HG03064 (cell line): Measurements from ENCODE around the gene ORMDL1.

Source experiments
- ATAC-seq: cut with Tn5 transposase; IDR thresholded peaks from one replicate; pipeline ENCODE4 v1.9.1; 2021; ENCODE audit warnings: low read depth; ENCODE audit not compliant: unreplicated experiment

ORMDL1 gene, protein sequence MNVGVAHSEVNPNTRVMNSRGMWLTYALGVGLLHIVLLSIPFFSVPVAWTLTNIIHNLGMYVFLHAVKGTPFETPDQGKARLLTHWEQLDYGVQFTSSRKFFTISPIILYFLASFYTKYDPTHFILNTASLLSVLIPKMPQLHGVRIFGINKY

GRCh38 chr2:189783927-189784867 is at the start of gene ORMDL1, which contains the start of gene PMS1:
Gene ORMDL1 (minus strand): TSS chr2:189784339. CDS start chr2:189782595, 1,744 bp downstream.
Gene PMS1 (plus strand): TSS chr2:189784450. CDS start chr2:189791810, 7,360 bp downstream.
- peak; percentile 94 for ATAC-seq

- ATAC-seq = no peak
Observed at GRCh38 chr2:189830510-189830909, 46.4 kb upstream of the ORMDL1 start.

- no peak for ATAC-seq
Observed at GRCh38 chr2:189829102-189829833, 45.1 kb upstream of the ORMDL1 start.

DNA sequence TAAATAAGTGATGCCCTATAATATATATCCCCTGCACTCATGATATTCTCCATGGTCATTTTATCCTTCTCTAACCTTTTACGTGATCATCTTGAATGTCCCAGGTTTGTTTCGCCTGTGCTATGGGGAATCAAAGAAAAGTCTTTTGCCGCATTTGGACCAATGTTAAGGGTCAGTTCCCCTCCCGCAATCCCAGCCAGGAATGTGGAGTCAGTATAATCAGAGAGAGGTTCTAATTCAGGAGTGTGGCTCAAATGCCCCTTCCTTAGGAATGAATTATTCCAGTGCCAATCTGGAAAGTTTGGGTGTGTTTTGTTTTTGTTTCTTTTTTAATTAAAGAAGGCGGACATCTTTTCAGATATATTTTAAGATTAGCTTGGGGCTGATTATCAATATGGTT is 41.9 kb upstream of the ORMDL1 start:
- ATAC-seq = no peak

DNA sequence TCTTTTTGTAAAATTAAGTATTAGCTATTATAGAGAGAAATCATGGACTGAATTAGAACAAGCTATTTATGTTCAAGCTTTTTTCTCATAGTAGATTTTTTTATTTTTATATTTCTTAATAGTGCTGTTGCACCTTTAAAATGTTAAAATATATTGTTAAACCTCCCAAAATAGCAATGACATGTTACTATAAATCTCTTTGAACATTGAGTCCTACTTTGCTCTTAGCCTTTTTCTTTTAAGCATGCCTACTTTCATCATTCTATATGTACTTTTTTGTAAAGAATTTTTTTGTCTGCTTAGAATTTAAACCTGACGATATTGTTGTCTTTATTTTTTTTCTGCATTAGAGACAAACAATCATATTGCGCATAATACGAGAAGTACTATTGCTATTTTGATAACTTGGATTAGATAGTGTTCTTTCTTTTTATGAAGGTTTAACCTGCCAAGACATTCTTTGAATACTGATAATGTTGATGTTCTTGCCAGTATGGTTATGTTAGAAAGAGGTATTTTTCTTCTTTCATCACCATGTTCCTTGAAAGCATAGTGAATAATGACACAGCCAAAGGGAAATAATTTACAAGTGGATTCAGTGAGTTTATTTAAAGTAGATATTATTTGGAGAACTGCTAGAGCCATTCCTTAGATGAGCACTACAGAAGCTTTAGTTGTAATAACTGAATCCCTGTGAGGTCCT is 40.7 kb upstream of the ORMDL1 start:
- ATAC-seq = no peak

DNA sequence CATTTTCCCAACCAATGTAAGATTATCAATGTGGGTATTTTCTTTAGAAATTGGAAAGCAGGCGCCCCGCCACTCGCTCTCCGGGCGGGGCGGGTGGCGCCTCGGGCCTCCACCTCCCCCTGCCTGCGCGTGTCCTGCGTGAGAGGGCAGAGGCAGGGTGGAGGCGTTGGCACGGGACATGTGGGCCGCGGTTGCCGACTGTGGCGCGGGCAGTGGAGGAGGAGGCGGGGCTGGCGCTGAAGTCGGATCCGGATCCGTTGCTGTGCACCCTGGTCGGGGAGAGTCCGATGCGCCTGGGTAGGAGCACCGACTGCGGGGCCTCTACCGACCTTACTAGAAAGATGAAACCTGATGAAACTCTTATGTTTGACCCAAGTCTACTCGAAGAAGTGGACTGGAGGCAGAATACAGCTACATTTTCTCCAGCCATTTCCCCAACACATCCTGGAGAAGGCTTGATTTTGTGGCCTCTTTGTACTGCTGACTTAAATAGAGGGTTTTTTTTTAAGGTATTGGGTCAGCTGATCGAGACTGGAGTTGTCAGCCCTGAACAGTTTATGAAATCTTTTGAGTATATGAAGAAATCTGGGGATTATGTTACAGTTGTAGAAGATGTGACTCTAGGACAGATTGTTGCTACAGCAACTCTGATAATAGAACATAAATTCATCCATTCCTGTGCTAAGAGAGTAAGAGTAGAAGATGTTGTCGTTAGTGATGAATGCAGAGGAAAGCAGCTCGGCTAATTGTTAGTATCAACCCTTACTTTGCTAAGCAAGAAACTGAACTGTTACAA is 38.0 kb upstream of the ORMDL1 start:
- ATAC-seq = no peak

DNA sequence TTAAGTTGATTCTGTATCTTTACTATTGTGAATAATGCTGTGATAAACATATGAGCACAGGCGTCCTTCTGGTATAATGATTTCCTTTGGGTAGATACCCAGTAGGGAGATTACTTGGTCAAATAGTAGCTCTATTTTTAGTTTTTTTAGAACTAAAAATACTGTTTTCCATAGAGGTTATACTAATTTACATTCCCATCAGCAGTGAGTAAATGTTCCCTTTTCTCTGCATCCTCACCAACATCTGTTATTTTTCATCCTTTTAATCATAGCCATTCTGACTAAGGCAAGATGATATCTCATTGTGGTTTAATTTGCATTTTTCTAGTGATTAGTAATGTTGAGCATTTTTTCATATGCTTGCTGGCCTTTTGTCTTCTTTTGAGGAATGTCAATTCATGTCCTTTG is 35.2 kb upstream of the ORMDL1 start:
- no peak for ATAC-seq

DNA sequence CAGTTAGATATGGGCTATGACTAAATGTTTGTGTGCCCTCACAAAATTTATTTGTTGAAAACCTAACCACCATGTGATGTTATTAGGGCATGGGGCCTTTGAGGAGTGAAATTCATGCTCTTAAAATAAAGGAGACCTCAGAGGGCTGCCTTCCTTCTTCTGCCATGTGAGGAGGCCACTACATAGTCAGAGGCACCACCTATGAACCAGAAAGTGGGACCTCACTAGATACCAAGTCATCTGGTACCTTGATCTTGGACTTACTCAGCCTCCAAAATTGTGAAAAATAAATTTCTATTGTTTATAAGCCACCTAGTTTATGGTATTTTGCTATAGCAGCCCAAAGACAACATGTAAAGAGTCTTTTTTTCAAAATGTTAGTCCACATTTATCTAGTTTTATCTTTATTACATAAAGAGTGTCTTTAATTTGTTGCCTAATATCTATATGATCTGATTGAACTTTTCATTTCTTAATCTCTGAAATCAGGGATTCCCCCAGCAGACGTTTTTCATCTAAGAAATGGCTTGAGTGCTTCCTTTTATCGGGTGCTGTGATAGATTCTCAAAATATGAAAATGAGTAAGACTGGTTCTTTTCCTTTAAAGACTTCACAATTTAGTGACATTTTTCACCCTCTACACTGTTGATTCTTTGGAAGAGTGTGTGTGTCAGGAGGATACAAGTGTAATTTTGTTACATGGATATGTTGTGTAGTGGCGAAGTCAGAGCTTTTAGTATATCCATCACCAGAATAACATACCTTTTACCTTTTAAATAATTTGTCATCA is 34.3 kb upstream of the ORMDL1 start:
- ATAC-seq = no peak

GRCh38 chr2:189803431-189803830 is 19.3 kb upstream of the ORMDL1 start:
- no peak for ATAC-seq

DNA sequence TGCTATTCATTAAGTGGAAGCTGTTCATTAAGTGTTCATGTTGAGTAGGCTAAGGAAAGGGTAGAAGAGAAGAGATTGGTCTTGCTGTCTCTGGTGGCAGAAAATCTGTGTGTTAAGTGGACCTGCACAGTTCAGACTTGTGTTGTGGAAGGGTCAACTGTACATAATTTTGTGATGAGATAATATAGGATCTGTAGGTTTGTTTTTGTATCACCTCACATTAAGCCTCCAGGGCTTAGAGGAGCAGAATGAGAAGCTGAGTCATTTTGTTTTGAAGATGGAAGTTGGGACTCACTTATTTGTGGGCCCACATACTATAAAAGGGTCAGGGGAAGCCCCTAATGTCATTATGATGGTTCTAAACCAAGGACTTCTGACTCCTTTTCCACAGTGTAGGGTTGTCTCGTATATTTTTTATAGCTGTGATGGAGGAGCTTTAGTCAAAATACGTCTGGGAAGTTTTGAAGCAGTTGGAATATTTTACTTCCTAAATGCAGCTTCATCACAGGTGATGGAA is 18.3 kb upstream of the ORMDL1 start:
- no peak for ATAC-seq

DNA sequence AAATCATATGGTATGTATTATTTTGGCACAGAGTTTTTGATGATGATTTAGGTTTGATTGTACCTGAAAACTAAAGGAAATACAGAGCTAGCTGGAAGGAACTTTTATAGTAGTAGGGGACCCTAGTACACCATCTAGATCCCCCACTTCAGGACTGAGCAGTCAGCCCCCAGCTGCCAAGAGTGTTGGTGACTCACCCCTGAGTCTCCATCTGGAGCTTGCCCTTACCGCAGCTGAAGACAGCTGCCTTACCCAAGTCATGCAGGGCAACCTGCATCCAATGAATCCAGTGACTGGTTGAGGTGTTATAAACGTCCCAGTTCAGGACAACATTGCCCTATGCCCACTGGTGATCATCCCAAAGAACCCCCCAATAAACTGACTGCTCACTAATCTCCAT is 15.4 kb upstream of the ORMDL1 start:
- no peak for ATAC-seq

GRCh38 chr2:189799030-189799331 is 14.8 kb upstream of the ORMDL1 start:
- ATAC-seq = no peak

DNA sequence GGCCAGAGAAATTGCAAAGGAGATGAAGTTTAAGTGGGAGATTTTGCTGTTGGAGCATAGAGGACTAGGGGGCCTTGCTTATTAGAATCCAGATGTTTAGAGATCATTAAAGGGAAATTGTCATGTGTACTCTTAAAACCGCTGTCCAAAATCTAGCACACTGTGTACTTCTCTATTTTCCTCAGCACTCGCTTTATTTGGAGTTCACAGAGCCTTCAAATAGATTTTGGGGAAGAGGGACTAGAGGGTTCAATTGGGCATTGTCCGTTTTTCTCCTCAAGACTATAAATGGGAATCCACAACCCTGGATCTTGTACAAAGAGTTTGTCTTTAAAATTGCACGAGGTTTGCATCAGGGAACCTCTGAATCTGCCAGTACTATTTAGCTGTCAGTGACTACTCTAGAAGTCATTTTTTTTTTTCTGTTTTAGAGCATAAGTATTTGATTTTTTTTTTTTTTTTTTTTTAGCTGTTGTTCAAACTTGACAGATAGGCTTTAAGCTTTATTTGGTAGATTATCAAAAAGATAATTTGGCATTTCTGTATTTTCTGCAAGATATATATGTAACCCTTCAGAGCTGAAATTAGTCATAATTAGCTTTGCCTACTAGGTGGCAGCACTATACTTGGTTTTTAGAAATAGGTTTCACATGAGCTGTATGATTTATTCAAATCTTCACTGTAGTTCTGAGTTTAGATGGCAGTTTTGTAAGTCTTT is 14.3 kb upstream of the ORMDL1 start:
- ATAC-seq = no peak

DNA sequence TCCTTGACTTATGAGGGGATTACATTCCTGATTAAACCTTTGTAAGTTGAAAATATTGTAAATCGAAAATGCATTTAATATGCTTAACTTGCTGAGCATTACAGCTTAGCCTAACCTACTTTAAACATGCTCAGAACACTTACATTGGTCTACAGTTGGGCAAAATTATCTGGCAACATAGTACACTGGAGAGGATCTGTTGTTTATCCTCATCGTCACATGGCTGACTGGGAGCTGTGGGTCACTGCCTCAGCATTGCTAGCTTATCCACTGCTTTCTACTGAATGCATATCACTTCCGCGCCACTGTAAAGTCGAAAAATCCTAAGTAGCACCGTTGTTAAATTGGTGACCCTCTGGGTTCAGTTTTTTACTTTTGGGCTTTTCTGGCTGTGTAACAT is 13.8 kb upstream of the ORMDL1 start:
- no peak for ATAC-seq

DNA sequence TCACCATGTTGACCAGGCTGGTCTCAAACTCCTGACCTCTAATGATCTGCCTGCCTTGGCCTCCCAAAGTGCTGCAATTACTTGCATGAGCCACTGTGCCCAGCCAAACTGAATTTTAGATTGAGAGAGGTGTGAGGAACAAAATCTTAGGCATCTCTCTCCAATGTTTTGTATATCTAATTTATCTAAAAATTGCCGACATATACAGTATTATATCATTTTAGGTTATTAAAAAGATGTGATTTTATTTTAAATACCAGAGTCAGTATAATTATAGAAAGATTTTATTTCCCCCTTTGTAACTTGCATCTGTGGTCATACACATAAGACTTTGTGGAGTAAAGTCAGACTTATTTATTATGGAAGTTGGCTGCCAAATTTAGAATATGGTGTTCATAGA is 10.2 kb upstream of the ORMDL1 start:
- ATAC-seq = no peak

- ATAC-seq = no peak
Observed at GRCh38 chr2:189791338-189792042, 7.4 kb upstream of the ORMDL1 start.

DNA sequence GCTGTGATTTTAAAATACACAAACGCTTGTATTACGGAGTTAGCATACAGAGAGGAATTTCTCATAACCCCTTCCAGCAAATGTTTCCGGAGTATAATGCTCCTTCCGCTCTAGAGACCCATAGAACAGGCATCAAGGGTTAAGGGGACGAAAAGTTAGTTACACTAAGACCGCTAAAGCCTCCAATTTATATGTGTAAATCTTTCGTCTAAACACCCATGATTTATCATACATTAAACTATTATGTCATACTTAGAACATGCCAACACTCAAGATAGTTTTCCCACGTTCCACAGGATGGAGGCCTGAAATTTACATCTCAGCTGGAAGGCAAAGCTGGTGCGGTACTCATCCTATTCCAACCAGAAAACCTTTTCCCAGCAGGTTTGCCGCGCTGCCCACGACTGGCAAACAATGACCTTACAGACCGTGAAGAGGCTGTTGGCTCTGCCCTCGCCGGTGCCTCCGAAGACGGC is 650 bp downstream of the ORMDL1 start:
- peak; percentile 8 for ATAC-seq

GRCh38 chr2:189782221-189782671 is 1.9 kb downstream of the ORMDL1 start:
- no peak for ATAC-seq
